K562 (cell line): Measurements from ENCODE around the gene GLT6D1. TPM values are rescaled to one million over a fixed set of nuclear protein-coding genes. Genes with fewer than 3 reads are reported as not detected.

Source experiments
- ATAC-seq: fragments of 200-7000 bp; cut with Tn5 transposase; 3 replicates; pipeline ENCODE4 v1.9.1; 2020; ENCODE audit warnings: moderate library complexity
- BruUV-seq: library from RNA; stranded (reverse); fragments of 400-500 nt; replicated peaks from 2 replicates; lab custom pipeline; 2021; lab: Mats Ljungman, UMichigan
- CTCF ChIA-PET: fragments of 300-600 bp; formaldehyde crosslinking; extraction: SDS; loops from one replicate; lab custom pipeline; 2021; ENCODE audit warnings: low intra/inter-chr PET ratio; lab: Yijun Ruan, JAX
- POLR2A ChIA-PET: fragments of 300-600, 350-650 bp; sonication (Branson Sonifier 250); formaldehyde crosslinking; extraction: SDS; loops from one replicate; lab custom pipeline; 2021; ENCODE audit warnings: antibody characterized with exemption, inconsistent platforms; lab: Yijun Ruan, JAX
- DNase-seq, 4 experiments: peaks; one replicate each; pipeline versions ENCODE4 v3.0.0 to v3.0.0-alpha.2; 2011 to 2018; ENCODE audit warnings: low spot score in 3 of 4, mixed read lengths in 3 of 4; ENCODE audit errors: extremely low read depth in 1 of 4
- FAIRE-seq: peaks from 2 replicates; lab custom pipeline; 2011; peaks lifted over from hg19 to GRCh38; lab: Jason Lieb, UNC
- H2AFZ ChIP-seq: 2 replicates; pipeline ENCODE4 v1.6.0; 2011; ENCODE audit warnings: low read depth, low read length, control low read depth, inconsistent platforms
- H3K27ac ChIP-seq: fragments of 200-600 bp; 3 replicates; pipeline ENCODE4 v1.8.0; 2011; ENCODE audit warnings: low read depth, mild to moderate bottlenecking, control low read depth, inconsistent platforms, low read length, moderate library complexity, mixed read lengths; ENCODE audit errors: extremely low read depth
- H3K27me3 ChIP-seq, 2 experiments: fragments of 300-600 bp in 1 of 2; 2 replicates in 1 of 2; 3 replicates in 1 of 2; pipeline versions ENCODE4 v1.6.0 to v1.8.0; 2011; ENCODE audit warnings: inconsistent platforms in 2 of 2, low read length in 2 of 2, mild to moderate bottlenecking in 1 of 2, mixed read lengths in 1 of 2, moderate library complexity in 1 of 2; ENCODE audit not compliant: control insufficient read depth in 2 of 2, insufficient read depth in 2 of 2
- H3K36me3 ChIP-seq: fragments of 300-600 bp; 3 replicates; pipeline ENCODE4 v1.8.0; 2011; ENCODE audit warnings: mild to moderate bottlenecking, low read length, inconsistent platforms; ENCODE audit not compliant: control insufficient read depth, insufficient read depth
- H3K4me1 ChIP-seq, 2 experiments: fragments of 200-600 bp in 1 of 2; replicated peaks in 1 of 2; 2 replicates in 1 of 2; 3 replicates in 1 of 2; pipeline versions ENCODE4 v1.5.1 to v1.8.0; 2011; ENCODE audit warnings: inconsistent platforms in 2 of 2, low read length in 2 of 2, mild to moderate bottlenecking in 1 of 2, mixed read lengths in 1 of 2, moderate library complexity in 1 of 2; ENCODE audit not compliant: control insufficient read depth in 2 of 2, insufficient read depth in 2 of 2
- H3K4me2 ChIP-seq: 2 replicates; pipeline ENCODE4 v1.6.1; 2011; ENCODE audit warnings: low read length, control low read depth, inconsistent platforms, mixed read lengths; ENCODE audit not compliant: insufficient read depth
- H3K4me3 ChIP-seq: fragments of 200-600 bp; sonication (generic), shearing (Covaris generic); 2 replicates; pipeline ENCODE4 v1.5.1; 2016; ENCODE audit warnings: control low read depth, inconsistent platforms
- H3K79me2 ChIP-seq: fragments of 200-600 bp; 3 replicates; pipeline ENCODE4 v1.8.0; 2011; ENCODE audit warnings: low read length, inconsistent platforms; ENCODE audit not compliant: control insufficient read depth, insufficient read depth
- H3K9ac ChIP-seq, 2 experiments: 2 replicates each; pipeline versions ENCODE4 v1.6.0 to v1.6.1; 2011; ENCODE audit warnings: low read depth in 2 of 2, low read length in 2 of 2, control low read depth in 1 of 2, inconsistent platforms in 1 of 2, mild to moderate bottlenecking in 1 of 2, mixed read lengths in 1 of 2; ENCODE audit not compliant: insufficient read depth in 1 of 2
- H3K9me1 ChIP-seq: one replicate; pipeline ENCODE4 v1.6.0; 2011; ENCODE audit warnings: inconsistent platforms, mild to moderate bottlenecking, low read length, moderate library complexity; ENCODE audit not compliant: control insufficient read depth, insufficient read depth
- H3K9me3 ChIP-seq: replicated peaks from 2 replicates; pipeline ENCODE4 v1.5.1; 2011; ENCODE audit warnings: low read depth, low read length, inconsistent platforms; ENCODE audit not compliant: control insufficient read depth, insufficient read depth
- H4K20me1 ChIP-seq: replicated peaks from 2 replicates; pipeline ENCODE4 v1.6.1; 2011; ENCODE audit warnings: low read length, inconsistent platforms, mixed read lengths; ENCODE audit not compliant: control insufficient read depth, insufficient read depth
- HEY1 ChIP-seq: fragments of 250-450 bp; sonication (Bioruptor Pico); IDR thresholded peaks from 2 replicates; pipeline ENCODE4 v1.5.0; 2020; ENCODE audit warnings: mild to moderate bottlenecking, moderate library complexity, borderline replicate concordance
- LARP7 ChIP-seq: fragments of 450-650 bp; IDR thresholded peaks from 2 replicates; pipeline ENCODE4 v1.6.1; 2016
- SPI1 ChIP-seq: IDR thresholded peaks from 2 replicates; pipeline ENCODE4 v1.6.1; 2011; ENCODE audit warnings: low read depth, low read length, control low read depth, borderline replicate concordance
- WHSC1 ChIP-seq: IDR thresholded peaks from one replicate; pipeline ENCODE4 v1.6.1; 2012; ENCODE audit warnings: low read length, control low read depth, inconsistent platforms
- ZNF764 ChIP-seq: fragments of 250-450 bp; sonication (Bioruptor Pico); IDR thresholded peaks from 2 replicates; pipeline ENCODE4 v1.4.0; 2020; ENCODE audit warnings: low read depth, mild to moderate bottlenecking, moderate library complexity
- WGBS: fragments of 100-300 bp; shearing (Covaris generic); methylation state at CpG from one replicate; pipeline ENCODE4 v1.1.6; 2016; ENCODE audit warnings: low coverage, mixed read lengths; ENCODE audit not compliant: insufficient coverage; ENCODE audit errors: missing lambda C conversion rate; 5-methylcytosine and 5-hydroxymethylcytosine counted together
- in situ Hi-C: fragments of 300-500 bp; cut with MboI; formaldehyde crosslinking; loops from 4 replicates; pipeline ENCODE4 v1.15.0; 2018; ENCODE audit warnings: inconsistent platforms, mixed read lengths
- intact Hi-C: fragments of 100-400 bp; cut with micrococcal nuclease; formaldehyde crosslinking; loops from 2 replicates; pipeline ENCODE4 v1.14.2; 2022
- polyA plus RNA-seq, 8 experiments: library from polyadenylated mRNA; depleted of rRNA in 4 of 8; stranded (reverse) in 5 of 8; unstranded in 3 of 8; fragments of >200 nt; fragmentation: Nextera tagmentation in 2 of 8; fragmentation: Illumina TruSeq in 1 of 8; extraction: Ambion mirVana in 2 of 8; extraction: Trizol in 1 of 8; gene quantifications; 2 replicates each; pipeline versions ENCODE4 v1.2.1 to v1.2.3, GENCODE V29; 2011 to 2014; ENCODE audit warnings: inconsistent platforms in 1 of 8, missing spikeins in 1 of 8
- total RNA-seq, 7 experiments: library from RNA; depleted of rRNA in 6 of 7; stranded (reverse); fragments of >200 nt in 6 of 7; fragmentation: Illumina TruSeq in 2 of 7; extraction: Trizol in 2 of 7; gene quantifications; 2 replicates each; pipeline versions ENCODE4 v1.2.1 to v1.2.3, GENCODE V29; 2011 to 2021; ENCODE audit warnings: low replicate concordance in 1 of 7
- TF ChIP-seq, protein P1 (sequence below), 2 experiments: IDR thresholded peaks in 1 of 2; conservative IDR thresholded peaks in 1 of 2; 2 replicates each; pipeline ENCODE4 v1.6.1; 2016; ENCODE audit warnings: low read depth in 2 of 2, mild to moderate bottlenecking in 1 of 2, missing compliant biosample characterization in 1 of 2, missing genetic modification characterization in 1 of 2, moderate library complexity in 1 of 2
- TF ChIP-seq, protein P2 (sequence below): sonication (generic); formaldehyde crosslinking; IDR thresholded peaks from 2 replicates; pipeline ENCODE4 v1.8.0; 2022; ENCODE audit warnings: mild to moderate bottlenecking, missing genetic modification reagents
- TF ChIP-seq, protein P3 (sequence below), 2 experiments: fragments of 250-450 bp in 1 of 2; fragments of 450-650 bp in 1 of 2; sonication (Bioruptor Pico) in 1 of 2; IDR thresholded peaks; 2 replicates each; pipeline versions ENCODE4 v1.6.1 to v1.8.0; 2016 to 2021; ENCODE audit warnings: mild to moderate bottlenecking in 2 of 2, moderate library complexity in 2 of 2, missing compliant biosample characterization in 1 of 2, missing genetic modification characterization in 1 of 2

The GLT6D1 gene
- total and polyA plus RNA-seq, 9 of the 15 experiments (the other 6 are each of a cell fraction or from before 2014, with no cell fraction given): not detected

DNA sequence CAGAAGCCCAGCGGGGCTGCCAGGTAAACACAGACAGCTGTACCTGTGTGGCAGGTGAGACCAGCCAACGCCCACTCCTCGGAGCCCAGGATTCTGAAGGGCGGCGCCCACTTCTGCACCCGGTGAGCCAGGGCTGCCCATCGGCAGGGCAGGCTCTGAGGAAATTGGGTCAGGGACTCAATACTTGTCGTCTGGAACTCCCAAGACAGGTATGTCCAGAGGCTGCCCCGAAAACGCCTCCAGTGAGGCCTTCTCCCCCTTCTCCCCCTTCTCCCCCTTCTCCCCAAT lies 19.8 kb downstream of the GLT6D1 start (continued):
- no peak for TF ChIP-seq LARP7

DNA sequence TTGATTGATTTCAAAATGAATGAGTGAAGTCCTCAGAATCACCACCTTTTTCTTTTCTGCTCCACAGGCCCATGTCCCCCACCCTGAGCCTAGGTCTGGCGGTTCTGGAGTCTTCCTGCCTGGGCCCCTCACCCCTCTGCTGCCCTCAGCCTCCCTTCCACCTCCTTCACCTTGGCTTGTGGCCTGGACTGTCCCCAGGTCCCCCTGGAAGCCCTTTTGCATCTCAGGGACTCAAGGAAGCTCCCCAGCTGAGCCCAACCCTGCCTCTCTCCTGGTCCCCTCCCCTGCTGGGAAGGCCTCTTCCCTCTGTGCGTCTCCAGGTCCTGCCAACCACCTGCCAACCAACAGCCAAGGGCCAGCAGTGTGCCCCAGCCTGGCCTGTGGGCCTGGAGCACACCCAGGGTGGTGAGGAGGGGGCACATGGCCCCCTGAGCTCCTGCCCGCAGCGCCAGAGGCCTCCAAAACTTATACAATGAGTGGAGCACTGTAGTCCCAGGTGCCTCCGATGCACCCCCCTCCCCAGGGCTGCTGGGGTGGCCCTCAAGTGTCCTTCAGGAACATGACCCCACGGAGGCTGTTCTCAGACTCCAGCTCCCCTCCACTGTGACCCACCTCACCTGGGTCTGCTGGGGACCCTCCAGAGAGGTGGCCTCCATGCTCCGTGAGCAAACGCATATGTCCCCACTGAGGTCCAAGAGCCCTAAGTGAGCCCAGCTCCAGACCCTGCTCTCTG lies 20.3 kb downstream of the GLT6D1 start:
- in situ Hi-C loops: no loop called here
- peaks cover 24 to 72% of the 10 kb centered on the region in 2 experiments; a peak in 4 of 5 replicates for H3K27me3 ChIP-seq
- POLR2A ChIA-PET: interaction anchor here (1.1 kb wide), 1 partner anchor 12 kb away, joined by 3 read pairs; no protein-coding TSS in a partner anchor
- H3K36me3 ChIP-seq: no peaks in the 10 kb centered on the region
- DNase-seq (no peak), ATAC-seq (no peak), FAIRE-seq (no peak)
- peaks cover 9% of the 10 kb centered on the region for H4K20me1 ChIP-seq
- WGBS: 0% methylated on average over 8 of the region's 8 CpGs
- H3K4me2 ChIP-seq: no peak overlapping the region
- intact Hi-C loops: no loop called here
- H3K4me1 ChIP-seq: peaks cover 0 to 18% of the 10 kb centered on the region in 2 experiments; a peak in 2 of 5 replicates
- CTCF ChIA-PET: no interaction called here
- no peak overlapping the region for H3K27ac ChIP-seq
- no peaks in the 10 kb centered on the region for H3K9me3 ChIP-seq
- no peaks in the 10 kb centered on the region for H3K79me2 ChIP-seq
- no peak overlapping the region for H3K4me3 ChIP-seq
- TF ChIP-seq, protein P1, sequence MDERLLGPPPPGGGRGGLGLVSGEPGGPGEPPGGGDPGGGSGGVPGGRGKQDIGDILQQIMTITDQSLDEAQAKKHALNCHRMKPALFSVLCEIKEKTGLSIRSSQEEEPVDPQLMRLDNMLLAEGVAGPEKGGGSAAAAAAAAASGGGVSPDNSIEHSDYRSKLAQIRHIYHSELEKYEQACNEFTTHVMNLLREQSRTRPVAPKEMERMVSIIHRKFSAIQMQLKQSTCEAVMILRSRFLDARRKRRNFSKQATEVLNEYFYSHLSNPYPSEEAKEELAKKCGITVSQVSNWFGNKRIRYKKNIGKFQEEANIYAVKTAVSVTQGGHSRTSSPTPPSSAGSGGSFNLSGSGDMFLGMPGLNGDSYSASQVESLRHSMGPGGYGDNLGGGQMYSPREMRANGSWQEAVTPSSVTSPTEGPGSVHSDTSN (CRISPR knock-in tag; IDR thresholded peaks at IDR 0.05; ENCODE audit: low read depth): no peak
- TF ChIP-seq, protein P1 (tag; conservative IDR thresholded peaks at IDR 0.05; ENCODE audit: low read depth): no peak
- no peak for TF ChIP-seq WHSC1
- TF ChIP-seq, protein P2, sequence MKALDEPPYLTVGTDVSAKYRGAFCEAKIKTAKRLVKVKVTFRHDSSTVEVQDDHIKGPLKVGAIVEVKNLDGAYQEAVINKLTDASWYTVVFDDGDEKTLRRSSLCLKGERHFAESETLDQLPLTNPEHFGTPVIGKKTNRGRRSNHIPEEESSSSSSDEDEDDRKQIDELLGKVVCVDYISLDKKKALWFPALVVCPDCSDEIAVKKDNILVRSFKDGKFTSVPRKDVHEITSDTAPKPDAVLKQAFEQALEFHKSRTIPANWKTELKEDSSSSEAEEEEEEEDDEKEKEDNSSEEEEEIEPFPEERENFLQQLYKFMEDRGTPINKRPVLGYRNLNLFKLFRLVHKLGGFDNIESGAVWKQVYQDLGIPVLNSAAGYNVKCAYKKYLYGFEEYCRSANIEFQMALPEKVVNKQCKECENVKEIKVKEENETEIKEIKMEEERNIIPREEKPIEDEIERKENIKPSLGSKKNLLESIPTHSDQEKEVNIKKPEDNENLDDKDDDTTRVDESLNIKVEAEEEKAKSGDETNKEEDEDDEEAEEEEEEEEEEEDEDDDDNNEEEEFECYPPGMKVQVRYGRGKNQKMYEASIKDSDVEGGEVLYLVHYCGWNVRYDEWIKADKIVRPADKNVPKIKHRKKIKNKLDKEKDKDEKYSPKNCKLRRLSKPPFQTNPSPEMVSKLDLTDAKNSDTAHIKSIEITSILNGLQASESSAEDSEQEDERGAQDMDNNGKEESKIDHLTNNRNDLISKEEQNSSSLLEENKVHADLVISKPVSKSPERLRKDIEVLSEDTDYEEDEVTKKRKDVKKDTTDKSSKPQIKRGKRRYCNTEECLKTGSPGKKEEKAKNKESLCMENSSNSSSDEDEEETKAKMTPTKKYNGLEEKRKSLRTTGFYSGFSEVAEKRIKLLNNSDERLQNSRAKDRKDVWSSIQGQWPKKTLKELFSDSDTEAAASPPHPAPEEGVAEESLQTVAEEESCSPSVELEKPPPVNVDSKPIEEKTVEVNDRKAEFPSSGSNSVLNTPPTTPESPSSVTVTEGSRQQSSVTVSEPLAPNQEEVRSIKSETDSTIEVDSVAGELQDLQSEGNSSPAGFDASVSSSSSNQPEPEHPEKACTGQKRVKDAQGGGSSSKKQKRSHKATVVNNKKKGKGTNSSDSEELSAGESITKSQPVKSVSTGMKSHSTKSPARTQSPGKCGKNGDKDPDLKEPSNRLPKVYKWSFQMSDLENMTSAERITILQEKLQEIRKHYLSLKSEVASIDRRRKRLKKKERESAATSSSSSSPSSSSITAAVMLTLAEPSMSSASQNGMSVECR (CRISPR knock-in tag): no peak
- TF ChIP-seq ZNF764 (CRISPR knock-in tag): no peak
- TF ChIP-seq, protein P3, sequence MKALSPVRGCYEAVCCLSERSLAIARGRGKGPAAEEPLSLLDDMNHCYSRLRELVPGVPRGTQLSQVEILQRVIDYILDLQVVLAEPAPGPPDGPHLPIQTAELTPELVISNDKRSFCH (CRISPR knock-in tag; IDR thresholded peaks at IDR 0.05): no peak
- TF ChIP-seq, protein P3 (tag; IDR thresholded peaks at IDR 0.05): no peak
- TF ChIP-seq HEY1 (CRISPR knock-in tag): no peak
- TF ChIP-seq SPI1: no peak
- H2AFZ ChIP-seq: no peak overlapping the region
- H3K9me1 ChIP-seq: no peaks in the 10 kb centered on the region
- no TSS peak for BruUV-seq
- no peak overlapping the region for H3K9ac ChIP-seq
